IPS-18a (cell line): ENCODE measurements around the gene ANAPC2.

Experiments used
- H3K27ac ChIP-seq: one replicate; pipeline ENCODE4 v1.5.1; 2013; ENCODE audit warnings: low read length
- H3K27me3 ChIP-seq: one replicate; pipeline ENCODE4 v1.6.1; 2013; ENCODE audit warnings: mild to moderate bottlenecking, low read length; ENCODE audit not compliant: control insufficient read depth, insufficient read depth
- H3K36me3 ChIP-seq: one replicate; pipeline ENCODE4 v1.6.1; 2013; ENCODE audit warnings: low read depth, low read length; ENCODE audit not compliant: control insufficient read depth
- H3K4me1 ChIP-seq: one replicate; pipeline ENCODE4 v1.6.1; 2013; ENCODE audit warnings: low read depth, low read length; ENCODE audit not compliant: control insufficient read depth
- H3K4me3 ChIP-seq: one replicate; pipeline ENCODE4 v1.5.1; 2013; ENCODE audit warnings: low read length
- H3K9ac ChIP-seq: one replicate; pipeline ENCODE4 v1.6.1; 2013; ENCODE audit warnings: mild to moderate bottlenecking, low read length, moderate library complexity
- H3K9me3 ChIP-seq: one replicate; pipeline ENCODE4 v1.6.1; 2013; ENCODE audit warnings: low read depth, low read length; ENCODE audit not compliant: control insufficient read depth

ANAPC2 gene

GRCh38 chr9:137224830-137225694 lies 36.7 kb upstream of the ANAPC2 start, which contains the start of gene CYSRT1:
CYSRT1 (plus strand) TSS chr9:137225174; CDS start chr9:137225622, 448 bp downstream.
- peak within 1 kb of the TSS; percentile 75 for H3K4me3 ChIP-seq
- H3K9me3 ChIP-seq = no peaks in the 10 kb centered on the region
- peaks cover 8% of the 10 kb centered on the region for H3K27me3 ChIP-seq
- H3K27ac ChIP-seq = no peak within 1 kb of the TSS
- no peaks in the 10 kb centered on the region for H3K36me3 ChIP-seq
- no peaks in the 10 kb centered on the region for H3K4me1 ChIP-seq
- peak within 1 kb of the TSS; percentile 61 for H3K9ac ChIP-seq

- H3K4me1 ChIP-seq = no peaks in the 10 kb centered on the region
Measured at GRCh38 chr9:137223078-137223970, 35.0 kb upstream of the ANAPC2 start.

GRCh38 chr9:137222190-137223077 lies 34.1 kb upstream of the ANAPC2 start, which contains the start of gene RNF208:
RNF208 (minus strand) TSS chr9:137222240; CDS start chr9:137221212, 1,028 bp downstream.
- no peak within 1 kb of the TSS for H3K9ac ChIP-seq
- H3K4me1 ChIP-seq = no peaks in the 10 kb centered on the region

More at GRCh38 chr9:137223078-137223970, 35.0 kb upstream of the ANAPC2 start:
- H3K9ac ChIP-seq = peak overlapping the region; percentile 61
- no peak overlapping the region for H3K27ac ChIP-seq
- H3K27me3 ChIP-seq = peaks cover 8% of the 10 kb centered on the region
- no peaks in the 10 kb centered on the region for H3K9me3 ChIP-seq
- H3K4me3 ChIP-seq = peak overlapping the region; percentile 75
- H3K36me3 ChIP-seq = no peaks in the 10 kb centered on the region

GRCh38 chr9:137221506-137222111 lies 33.2 kb upstream of the ANAPC2 start:
- Histone ChIP-seq H3K9me3 (no peaks in the 10 kb centered on the region), H3K4me3 (peak overlapping the region; percentile 42), H3K36me3 (no peaks in the 10 kb centered on the region), H3K27ac (no peak overlapping the region), H3K4me1 (no peaks in the 10 kb centered on the region), H3K27me3 (peaks cover 8% of the 10 kb centered on the region), H3K9ac (no peak overlapping the region)

More at GRCh38 chr9:137222190-137223077, 34.1 kb upstream of the ANAPC2 start, which contains the start of gene RNF208:
- H3K4me3 ChIP-seq = peak within 1 kb of the TSS; percentile 75
- H3K36me3 ChIP-seq = no peaks in the 10 kb centered on the region
- peaks cover 8% of the 10 kb centered on the region for H3K27me3 ChIP-seq
- H3K9me3 ChIP-seq = no peaks in the 10 kb centered on the region
- H3K27ac ChIP-seq = no peak within 1 kb of the TSS

GRCh38 chr9:137221095-137221505 lies 32.7 kb upstream of the ANAPC2 start:
- H3K27ac ChIP-seq = no peak overlapping the region
- no peaks in the 10 kb centered on the region for H3K4me1 ChIP-seq
- peaks cover 8% of the 10 kb centered on the region for H3K27me3 ChIP-seq
- no peaks in the 10 kb centered on the region for H3K36me3 ChIP-seq
- H3K9ac ChIP-seq = no peak overlapping the region
- no peaks in the 10 kb centered on the region for H3K9me3 ChIP-seq
- no peak overlapping the region for H3K4me3 ChIP-seq

GRCh38 chr9:137220317-137221094 lies 32.1 kb upstream of the ANAPC2 start:
- no peak overlapping the region for H3K9ac ChIP-seq
- H3K9me3 ChIP-seq = no peaks in the 10 kb centered on the region
- H3K4me1 ChIP-seq = no peaks in the 10 kb centered on the region
- no peak overlapping the region for H3K27ac ChIP-seq
- peaks cover 8% of the 10 kb centered on the region for H3K27me3 ChIP-seq
- H3K36me3 ChIP-seq = no peaks in the 10 kb centered on the region
- no peak overlapping the region for H3K4me3 ChIP-seq

GRCh38 chr9:137219757-137220316 lies 31.5 kb upstream of the ANAPC2 start:
- no peak overlapping the region for H3K4me3 ChIP-seq
- H3K36me3 ChIP-seq = peaks cover 3% of the 10 kb centered on the region
- no peak overlapping the region for H3K27ac ChIP-seq
- peaks cover 8% of the 10 kb centered on the region for H3K27me3 ChIP-seq
- H3K9me3 ChIP-seq = no peaks in the 10 kb centered on the region
- H3K9ac ChIP-seq = no peak overlapping the region
- H3K4me1 ChIP-seq = no peaks in the 10 kb centered on the region

- Histone ChIP-seq H3K9me3 (no peaks in the 10 kb centered on the region), H3K27me3 (peaks cover 8% of the 10 kb centered on the region), H3K36me3 (peaks cover 9% of the 10 kb centered on the region), H3K27ac (no peak overlapping the region), H3K4me3 (no peak overlapping the region), H3K9ac (no peak overlapping the region), H3K4me1 (no peaks in the 10 kb centered on the region)
Measured at GRCh38 chr9:137218754-137219271, 30.5 kb upstream of the ANAPC2 start.

- Histone ChIP-seq H3K4me3 (no peak overlapping the region), H3K9ac (no peak overlapping the region), H3K36me3 (peaks cover 9% of the 10 kb centered on the region), H3K27ac (no peak overlapping the region), H3K27me3 (peaks cover 8% of the 10 kb centered on the region), H3K4me1 (no peaks in the 10 kb centered on the region), H3K9me3 (no peaks in the 10 kb centered on the region)
Measured at GRCh38 chr9:137218212-137218753, 29.9 kb upstream of the ANAPC2 start.
